ENCODE measurements around the gene LSM14B. TPM values are rescaled to one million over a fixed set of nuclear protein-coding genes. Genes with fewer than 3 reads are reported as not detected.

Gene LSM14B
- total RNA-seq, 1 experiment from 2014 or later = 76.9 TPM

DNA sequence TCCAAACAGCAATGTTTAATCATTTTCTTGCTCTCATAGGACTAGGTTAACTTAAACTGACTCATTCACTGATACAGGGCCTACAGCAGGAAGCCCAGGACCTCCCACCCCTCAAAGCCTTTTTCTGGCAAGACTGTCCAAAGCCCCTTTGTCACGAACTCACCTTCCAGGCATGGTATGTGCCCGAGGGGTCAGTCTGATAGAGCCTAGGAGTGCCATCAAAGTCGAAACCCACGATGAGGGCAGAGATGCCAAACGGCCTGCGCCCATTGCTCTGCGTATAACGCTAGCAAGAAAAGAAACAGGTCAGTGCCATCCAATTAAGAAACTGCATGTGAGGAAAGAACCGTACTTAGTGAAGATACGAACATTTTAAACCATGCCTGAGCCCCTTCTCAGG, 16.6 kb downstream of the LSM14B start:
- Mint-ChIP-seq H3K9me3 (ENCODE audit: low read depth, unreplicated experiment) (no peaks in the 10 kb centered on the region), H3K27ac (ENCODE audit: unreplicated experiment) (no peak overlapping the region), H3K4me3 (ENCODE audit: low read depth, unreplicated experiment) (no peak overlapping the region), H3K36me3 (ENCODE audit: insufficient read depth, unreplicated experiment) (peaks cover 95% of the 10 kb centered on the region), H3K4me1 (ENCODE audit: low read depth, unreplicated experiment) (peaks cover 33% of the 10 kb centered on the region), H3K27me3 (ENCODE audit: unreplicated experiment) (no peaks in the 10 kb centered on the region)
- TF ChIP-seq CTCF (IDR thresholded peaks at IDR 0.05; ENCODE audit: unreplicated experiment) = no peak
- intact Hi-C loops (cut with micrococcal nuclease; ENCODE audit: unreplicated experiment) = loop anchor here (5.0 kb wide), 1 partner anchor 77 kb away; no protein-coding TSS in a partner anchor
- no peak for DNase-seq
- no TSS peak for BruUV-seq (replicated peaks)
- CTCF ChIA-PET = no interaction called here

GRCh38 chr20:62139636-62140035, 17.4 kb downstream of the LSM14B start:
- intact Hi-C loops (cut with micrococcal nuclease; ENCODE audit: unreplicated experiment) = loop anchor here (5.0 kb wide), 1 partner anchor 77 kb away; no protein-coding TSS in a partner anchor
- Mint-ChIP-seq H3K9me3 (ENCODE audit: low read depth, unreplicated experiment) (no peaks in the 10 kb centered on the region), H3K4me3 (ENCODE audit: low read depth, unreplicated experiment) (no peak overlapping the region), H3K27ac (ENCODE audit: unreplicated experiment) (no peak overlapping the region), H3K27me3 (ENCODE audit: unreplicated experiment) (no peaks in the 10 kb centered on the region), H3K4me1 (ENCODE audit: low read depth, unreplicated experiment) (peaks cover 36% of the 10 kb centered on the region), H3K36me3 (ENCODE audit: insufficient read depth, unreplicated experiment) (peaks cover 98% of the 10 kb centered on the region)
- CTCF ChIA-PET = no interaction called here
- DNase-seq = no peak
- TF ChIP-seq CTCF (IDR thresholded peaks at IDR 0.05; ENCODE audit: unreplicated experiment) = no peak
- no TSS peak for BruUV-seq (replicated peaks)

- Mint-ChIP-seq H3K4me1 (ENCODE audit: low read depth, unreplicated experiment) (peaks cover 49% of the 10 kb centered on the region), H3K27me3 (ENCODE audit: unreplicated experiment) (no peaks in the 10 kb centered on the region), H3K36me3 (ENCODE audit: insufficient read depth, unreplicated experiment) (peaks cover 96% of the 10 kb centered on the region), H3K27ac (ENCODE audit: unreplicated experiment) (peak overlapping the region; percentile 9), H3K9me3 (ENCODE audit: low read depth, unreplicated experiment) (no peaks in the 10 kb centered on the region), H3K4me3 (ENCODE audit: low read depth, unreplicated experiment) (peak overlapping the region; percentile 92)
- CTCF ChIA-PET = interaction anchor here (1.5 kb wide), 1 partner anchor 130 kb away, joined by 6 read pairs; no protein-coding TSS in a partner anchor
- TF ChIP-seq CTCF (IDR thresholded peaks at IDR 0.05; ENCODE audit: unreplicated experiment) = no peak
- intact Hi-C loops (cut with micrococcal nuclease; ENCODE audit: unreplicated experiment) = no loop called here
- no TSS peak for BruUV-seq (replicated peaks)
- DNase-seq = no peak
Observed at GRCh38 chr20:62141043-62141396, 18.7 kb downstream of the LSM14B start.

DNA sequence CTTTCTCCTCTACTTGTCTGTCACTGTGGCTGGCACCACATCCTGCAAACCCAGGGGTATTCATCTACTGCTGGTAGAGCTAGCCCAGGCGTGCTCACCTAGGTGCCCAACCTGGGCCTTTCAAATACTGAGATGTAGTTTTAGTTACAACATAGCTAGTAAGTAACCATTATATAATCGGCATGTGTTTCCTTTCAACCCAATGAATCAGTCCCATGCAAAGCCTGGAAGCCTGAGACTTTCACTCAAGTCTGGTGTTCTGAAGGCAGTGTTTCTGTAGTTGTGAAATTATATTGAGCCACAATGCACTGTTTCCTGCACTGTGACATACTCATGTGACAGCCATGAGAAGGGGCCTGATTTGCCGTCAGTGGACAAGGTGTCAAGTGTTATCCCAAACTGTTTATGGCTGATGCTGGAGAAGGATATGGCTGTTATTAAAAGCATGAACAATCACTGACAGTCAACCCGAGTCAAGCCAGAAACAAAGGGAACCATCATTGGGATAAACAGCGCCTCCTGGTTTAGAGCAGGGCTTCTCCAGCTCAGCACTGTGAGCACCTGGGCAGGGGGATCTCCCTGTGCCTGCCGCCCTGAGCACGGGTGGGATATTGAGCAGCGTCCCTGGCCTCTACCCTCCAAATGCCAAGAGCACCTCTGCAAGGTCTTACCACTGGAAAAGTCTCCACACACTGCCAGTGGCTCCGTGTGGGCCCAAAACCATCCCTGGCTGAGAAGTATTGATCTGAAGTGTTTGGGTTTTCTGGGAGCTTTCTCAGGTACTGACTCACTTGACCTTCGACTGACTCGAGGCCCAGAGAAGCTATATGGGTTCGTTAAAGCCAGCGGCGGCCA, 19.3 kb downstream of the LSM14B start:
- Mint-ChIP-seq H3K4me3 (ENCODE audit: low read depth, unreplicated experiment) (peak overlapping the region; percentile 92), H3K27ac (ENCODE audit: unreplicated experiment) (peak overlapping the region; percentile 94), H3K36me3 (ENCODE audit: insufficient read depth, unreplicated experiment) (peaks cover 90% of the 10 kb centered on the region), H3K27me3 (ENCODE audit: unreplicated experiment) (no peaks in the 10 kb centered on the region), H3K9me3 (ENCODE audit: low read depth, unreplicated experiment) (no peaks in the 10 kb centered on the region), H3K4me1 (ENCODE audit: low read depth, unreplicated experiment) (peaks cover 44% of the 10 kb centered on the region)
- peak; percentile 46 for DNase-seq
- CTCF ChIA-PET = interaction anchor here (0.7 to 1.5 kb wide), 2 partner anchors 22 to 131 kb away, joined by 3 to 6 read pairs; no protein-coding TSS in a partner anchor
- peak; percentile 44 for TF ChIP-seq CTCF (IDR thresholded peaks at IDR 0.05; ENCODE audit: unreplicated experiment)
- TSS peak; percentile 30 for BruUV-seq (replicated peaks)
- intact Hi-C loops (cut with micrococcal nuclease; ENCODE audit: unreplicated experiment) = no loop called here

All from Calu3 (cell line).